NCI-H1092 treated with DMSO at 0.1 percent for 48 hours (cell line): Measurements from ENCODE around the gene RHEX.
"Not testable (repeated sequence)": the region's sequence is repeated elsewhere in the genome, so short reads cannot be mapped to it uniquely, and the experiment has no call there.

ENCODE experiments used
- DNase-seq: peaks from one replicate; lab custom pipeline; 2025; lab: John Stamatoyannopoulos, UW

Gene RHEX

GRCh38 chr1:206052919-206053610, at the start of gene RHEX:
RHEX (plus strand) TSS chr1:206053173; CDS start chr1:206097829, 44,656 bp downstream.
- not testable (repeated sequence) for DNase-seq

GRCh38 chr1:206003854-206004800, 48.8 kb upstream of the RHEX start:
- no peak for DNase-seq

- DNase-seq, result peak; percentile 12
Observed at GRCh38 chr1:206004826-206005225, 48.1 kb upstream of the RHEX start.

- DNase-seq, result no peak
Observed at GRCh38 chr1:206005234-206005633, 47.7 kb upstream of the RHEX start.

- DNase-seq, result no peak
Observed at GRCh38 chr1:206005778-206006180, 47.2 kb upstream of the RHEX start.

GRCh38 chr1:206006946-206007345, 46.0 kb upstream of the RHEX start:
- DNase-seq, result no peak

GRCh38 chr1:206010060-206010459, 42.9 kb upstream of the RHEX start:
- DNase-seq, result no peak

GRCh38 chr1:206011057-206011456, 41.9 kb upstream of the RHEX start:
- DNase-seq, result no peak

GRCh38 chr1:206012086-206012859, 40.7 kb upstream of the RHEX start:
- no peak for DNase-seq

- DNase-seq, result no peak
Observed at GRCh38 chr1:206013026-206013795, 39.8 kb upstream of the RHEX start.

GRCh38 chr1:206014601-206015000, 38.4 kb upstream of the RHEX start:
- DNase-seq, result no peak

- no peak for DNase-seq
Observed at GRCh38 chr1:206015071-206015470, 37.9 kb upstream of the RHEX start.

GRCh38 chr1:206020393-206021007, 32.5 kb upstream of the RHEX start:
- no peak for DNase-seq

GRCh38 chr1:206021008-206021625, 31.9 kb upstream of the RHEX start:
- no peak for DNase-seq

- DNase-seq, result no peak
Observed at GRCh38 chr1:206021626-206022365, 31.2 kb upstream of the RHEX start.

- DNase-seq, result no peak
Observed at GRCh38 chr1:206022766-206023165, 30.2 kb upstream of the RHEX start.

GRCh38 chr1:206023695-206024094, 29.3 kb upstream of the RHEX start, which contains the start of gene CTSE:
CTSE (minus strand) TSS chr1:206023895; CDS start chr1:206023791, 104 bp downstream.
- DNase-seq, result no peak

- DNase-seq, result no peak
Observed at GRCh38 chr1:206025283-206025820, 27.6 kb upstream of the RHEX start.

GRCh38 chr1:206029484-206029883, 23.5 kb upstream of the RHEX start:
- DNase-seq, result no peak

GRCh38 chr1:206030191-206030590, 22.8 kb upstream of the RHEX start:
- DNase-seq, result no peak
